ENCODE measurements around the gene DDX46.
"Not testable (repeated sequence)": the region's sequence is repeated elsewhere in the genome, so short reads cannot be mapped to it uniquely, and the experiment has no call there.

DDX46 gene

DNA sequence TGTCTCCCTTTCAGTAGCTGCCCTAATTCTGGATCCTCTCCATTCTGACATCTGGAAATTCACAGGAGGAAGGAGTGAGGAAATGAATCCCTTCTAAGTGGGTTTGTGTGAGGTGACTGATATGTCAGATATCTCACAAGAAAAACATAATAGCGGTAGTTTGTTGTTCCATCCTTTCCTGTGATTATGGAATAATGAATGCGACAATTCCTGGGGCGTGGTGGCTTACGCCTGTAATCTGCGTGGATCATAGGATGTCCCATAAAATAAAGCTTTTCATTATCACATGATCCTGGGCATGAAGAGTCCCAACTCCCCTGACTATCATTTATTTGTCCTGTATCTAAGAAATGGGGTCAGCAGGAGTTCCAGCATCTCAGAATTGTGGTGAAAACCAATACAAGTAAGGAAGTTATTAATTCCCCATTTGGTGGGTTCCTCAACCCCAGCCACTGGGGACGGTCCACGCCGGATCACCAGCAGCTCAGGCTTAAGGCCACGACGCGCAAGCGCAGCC, 86.8 kb downstream of the DDX46 start:
- DNase-seq (ENCODE audit: low spot score): no peak

DNA sequence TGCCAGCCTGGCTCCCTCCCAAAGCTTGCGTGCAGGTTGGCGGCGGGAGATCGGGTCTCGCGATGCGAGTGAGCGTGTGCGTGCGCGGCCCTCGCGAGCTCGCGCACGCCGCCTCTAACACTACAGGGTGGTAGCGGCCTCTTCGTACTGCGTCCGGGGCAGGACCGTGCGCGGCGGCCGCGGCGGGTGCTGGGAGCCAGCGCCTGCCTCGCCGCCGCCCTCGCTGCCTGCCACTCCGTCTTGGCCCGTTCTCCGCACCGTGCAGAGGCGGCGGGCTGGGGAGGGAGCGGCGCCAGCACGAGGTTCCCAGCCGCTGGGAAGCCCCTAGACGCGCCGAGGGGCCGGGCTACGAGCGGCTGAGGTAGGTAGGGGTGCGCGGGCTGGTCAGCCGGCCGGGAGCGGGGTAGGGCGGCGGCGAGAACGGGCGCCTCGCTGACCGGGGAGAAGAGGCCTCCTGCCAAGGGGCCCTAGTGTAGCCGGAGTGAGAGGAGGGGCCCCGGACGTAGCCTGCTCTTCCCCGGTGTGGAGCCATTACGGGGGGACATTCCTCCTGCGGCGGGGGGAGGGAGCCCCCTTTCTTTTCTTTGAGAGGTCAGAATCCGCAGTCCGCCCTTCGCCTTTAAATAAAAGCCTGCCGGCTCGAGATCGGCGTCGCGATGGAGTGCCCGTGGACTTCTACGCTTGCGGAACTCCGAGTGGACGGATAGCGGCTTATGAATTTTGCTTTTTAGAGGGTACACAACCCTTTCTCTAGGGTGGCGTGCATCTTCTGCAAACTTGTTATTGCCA, 87.5 kb downstream of the DDX46 start, which contains the start of gene C5orf24:
Gene C5orf24, plus strand, starts transcription at position 117 of the 789 bp plus-strand sequence. CDS start 8,933 bp downstream, outside the sequence.
- peak; percentile 97 for DNase-seq (ENCODE audit: low spot score)

DNA sequence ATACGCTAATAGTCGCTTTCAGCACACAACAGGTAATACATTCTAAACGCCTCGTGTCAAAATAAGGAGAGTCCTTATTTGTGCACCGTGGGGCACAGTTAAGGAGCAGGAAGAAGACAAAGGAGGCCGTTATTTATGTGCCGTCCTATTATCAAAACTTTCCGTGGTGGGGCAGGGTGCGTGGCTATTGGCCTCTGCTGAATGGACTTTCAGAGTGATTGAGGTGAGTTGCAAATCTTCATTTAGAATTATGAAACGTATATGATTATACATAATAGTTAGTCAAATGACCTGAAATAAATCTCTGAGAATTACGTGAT, 88.0 kb downstream of the DDX46 start:
- DNase-seq (ENCODE audit: low spot score): no peak

- DNase-seq (ENCODE audit: low spot score): not testable (repeated sequence)
Measured at GRCh38 chr5:134849434-134849933, 90.9 kb downstream of the DDX46 start.

- DNase-seq (ENCODE audit: low spot score): no peak
Measured at GRCh38 chr5:134851307-134851923, 92.8 kb downstream of the DDX46 start.

GRCh38 chr5:134856465-134856864, 97.9 kb downstream of the DDX46 start:
- DNase-seq (ENCODE audit: low spot score): not testable (repeated sequence)

GRCh38 chr5:134857401-134857800, 98.8 kb downstream of the DDX46 start:
- DNase-seq (ENCODE audit: low spot score): no peak

DNA sequence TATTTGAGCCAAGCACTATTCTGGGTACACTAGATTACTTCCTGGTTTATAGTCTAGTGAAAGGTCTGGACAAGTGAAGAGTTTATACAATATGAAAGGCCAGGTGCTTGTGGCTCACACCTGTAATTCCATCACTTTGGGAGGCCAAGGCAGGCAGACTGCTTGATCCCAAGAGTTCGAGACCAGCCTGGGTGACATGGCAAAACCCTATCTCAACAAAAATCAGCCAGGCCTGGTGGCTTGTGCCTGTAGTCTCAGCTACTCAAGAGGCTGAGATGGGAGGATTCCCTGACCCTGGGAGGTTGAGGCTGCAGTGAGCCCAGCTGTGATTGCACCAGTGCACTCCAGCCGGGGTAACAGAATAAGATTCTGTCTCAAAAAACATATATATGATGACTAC, 106.1 kb downstream of the DDX46 start:
- DNase-seq (ENCODE audit: low spot score): no peak

DNA sequence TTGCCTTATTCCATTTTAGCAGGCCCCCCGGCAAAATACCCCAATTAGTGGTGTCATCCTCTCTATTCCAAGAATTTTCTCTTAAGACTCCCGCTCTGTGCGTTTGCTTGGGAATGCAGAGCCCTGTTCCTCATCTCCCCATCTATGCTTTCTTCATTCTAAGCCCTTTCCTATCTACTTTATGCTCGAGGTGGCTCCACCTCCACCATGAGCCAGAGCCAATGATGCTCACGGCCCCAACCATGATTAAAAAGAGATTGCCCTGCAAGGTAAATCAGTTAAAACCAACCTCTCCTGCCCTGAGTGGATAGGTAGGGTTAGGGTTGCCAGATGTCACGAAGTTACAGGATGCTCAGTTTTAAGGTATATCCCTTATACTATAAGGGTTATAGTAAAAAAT, 114.9 kb downstream of the DDX46 start:
- no peak for DNase-seq (ENCODE audit: low spot score)

GRCh38 chr5:134873987-134874830, 115.6 kb downstream of the DDX46 start, which contains the start of gene TXNDC15:
TSS of gene TXNDC15 (plus strand) at chr5:134874371. CDS start at chr5:134874428, 57 bp downstream.
- DNase-seq (ENCODE audit: low spot score): peak; percentile 93

DNA sequence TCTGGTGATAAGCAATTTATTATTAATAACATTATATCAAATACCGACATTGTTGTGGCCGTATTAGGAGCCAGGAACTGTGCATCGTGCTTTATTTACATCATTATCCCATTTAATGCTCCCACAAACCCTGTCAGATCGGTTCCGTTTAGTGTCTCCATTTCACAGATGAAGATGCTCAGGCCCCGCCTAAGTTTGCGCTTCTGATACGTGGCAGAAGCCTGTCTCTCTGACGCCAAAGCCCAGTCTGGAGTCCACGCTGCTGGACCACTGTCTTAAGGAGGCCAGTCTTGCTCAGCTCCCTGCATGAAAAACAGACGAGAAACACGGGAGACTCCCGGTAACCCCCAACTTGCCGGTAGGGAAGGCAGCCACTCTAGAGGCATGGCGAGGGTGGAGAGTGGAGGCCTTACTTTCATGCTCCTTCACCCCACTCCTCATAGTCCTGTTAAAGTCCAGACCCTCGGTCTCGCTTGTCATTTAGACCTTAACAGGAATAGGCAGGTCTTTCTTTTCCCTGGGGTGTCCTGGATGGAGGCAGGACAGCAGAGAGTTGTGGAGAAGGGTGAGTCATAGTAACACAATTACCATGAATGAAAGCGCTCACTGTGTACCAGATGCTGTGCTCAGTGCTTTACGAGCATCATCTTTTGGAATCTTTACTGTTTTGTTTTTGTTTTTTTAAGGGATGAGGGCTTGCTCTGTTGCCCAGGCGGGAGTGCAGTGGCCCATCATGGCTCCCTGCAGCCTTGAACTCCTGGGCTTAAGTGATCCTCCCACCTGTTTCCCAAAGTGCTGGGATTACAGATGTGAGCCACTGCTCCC, 116.5 kb downstream of the DDX46 start:
- DNase-seq (ENCODE audit: low spot score): peak; percentile 84

- DNase-seq (ENCODE audit: low spot score): no peak
Measured at GRCh38 chr5:134877159-134877558, 118.6 kb downstream of the DDX46 start.

- no peak for DNase-seq (ENCODE audit: low spot score)
Measured at GRCh38 chr5:134878403-134878802, 119.8 kb downstream of the DDX46 start.

DNA sequence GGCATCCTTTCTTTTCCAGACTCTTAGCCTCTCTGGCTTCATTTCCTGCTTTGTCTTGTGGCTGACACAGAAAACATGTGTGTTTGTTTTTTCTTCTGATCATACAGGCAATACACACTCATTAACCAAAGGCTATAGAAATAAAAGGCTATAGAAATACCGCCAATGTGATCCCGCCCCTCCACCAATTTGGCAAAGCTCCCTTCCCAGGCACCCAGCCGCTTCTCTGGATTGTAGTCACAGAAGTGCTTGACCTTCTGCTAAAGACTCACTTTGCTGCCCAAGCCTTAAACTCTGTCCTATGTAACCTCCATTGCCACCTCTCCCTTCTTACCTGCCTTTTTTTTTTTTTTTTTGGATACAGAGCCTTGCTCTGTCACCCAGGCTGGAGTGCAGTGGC, 120.9 kb downstream of the DDX46 start:
- DNase-seq (ENCODE audit: low spot score): no peak

Measured in left forelimb (tissue), 1 donor.